HG02642 (cell line): ENCODE measurements around the gene MPST.

Experiments used
- ATAC-seq: cut with Tn5 transposase; IDR thresholded peaks from one replicate; pipeline ENCODE4 v1.9.1; 2021; ENCODE audit warnings: mild to moderate bottlenecking; ENCODE audit not compliant: unreplicated experiment, poor library complexity

MPST gene

DNA sequence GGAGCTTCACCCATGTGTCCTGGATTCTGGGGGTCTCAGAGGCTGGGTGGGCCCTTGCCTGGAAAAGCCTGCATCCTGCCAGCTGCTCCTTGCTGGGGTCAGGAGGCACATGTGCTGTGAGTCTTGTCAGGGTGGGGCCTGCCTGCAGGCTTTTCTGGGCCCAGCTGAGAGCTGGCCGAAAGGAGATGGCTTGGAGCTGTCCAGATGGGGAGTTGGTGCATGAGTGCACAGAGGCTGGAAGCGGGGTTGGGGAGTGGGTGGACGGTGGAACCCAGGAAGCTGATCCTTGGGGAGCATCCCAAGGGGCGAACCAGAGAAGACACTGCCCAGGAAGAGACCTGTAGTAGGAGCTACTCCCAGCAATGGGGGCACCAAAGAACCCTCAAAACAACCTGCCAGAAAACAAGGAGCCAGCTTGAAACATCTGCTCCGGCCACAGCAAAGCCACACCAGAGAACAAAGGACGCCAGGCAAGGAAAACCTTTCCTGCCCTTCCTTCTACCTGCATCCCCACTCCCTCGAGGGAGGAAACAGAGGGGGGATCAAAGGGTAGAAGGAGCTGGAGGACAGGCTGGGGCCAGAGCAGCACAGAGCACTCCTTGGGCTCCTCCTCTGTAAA lies 23.8 kb downstream of the MPST start:
- ATAC-seq: no peak

DNA sequence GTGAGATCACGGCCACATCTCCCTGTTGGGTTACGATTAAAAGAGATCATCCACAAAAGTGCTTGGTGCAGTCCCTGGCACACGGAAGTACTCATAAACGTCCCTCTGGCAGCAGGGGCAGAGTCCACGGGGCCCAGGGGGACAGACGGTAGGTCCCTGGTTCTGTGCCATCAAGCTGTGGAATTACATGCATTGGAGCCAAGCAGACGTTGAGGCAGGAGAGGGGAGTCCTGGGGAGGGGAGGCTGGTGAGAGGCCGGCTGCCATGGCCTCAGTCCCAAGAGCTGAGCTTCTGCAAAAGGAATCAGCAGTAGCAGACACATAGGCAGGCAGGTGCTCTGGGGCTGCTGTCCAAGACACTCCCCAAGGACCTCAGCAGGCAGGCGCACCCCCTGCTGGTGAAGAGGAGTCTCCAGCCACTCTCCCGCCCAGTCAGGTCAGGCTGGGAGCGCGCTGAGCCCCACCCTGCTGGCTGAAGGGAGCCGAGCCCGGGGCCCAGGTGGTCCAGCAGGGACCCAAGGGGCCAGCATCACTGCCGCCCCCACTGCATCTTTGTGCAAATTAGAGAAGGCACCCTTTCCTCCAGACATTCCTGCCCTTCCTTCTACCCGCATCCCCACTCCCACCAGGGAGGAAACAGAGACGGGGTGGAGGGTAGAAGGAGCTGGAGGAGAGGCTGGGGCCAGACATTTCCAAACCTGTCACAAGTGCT lies 24.4 kb downstream of the MPST start:
- ATAC-seq: peak; percentile 59

DNA sequence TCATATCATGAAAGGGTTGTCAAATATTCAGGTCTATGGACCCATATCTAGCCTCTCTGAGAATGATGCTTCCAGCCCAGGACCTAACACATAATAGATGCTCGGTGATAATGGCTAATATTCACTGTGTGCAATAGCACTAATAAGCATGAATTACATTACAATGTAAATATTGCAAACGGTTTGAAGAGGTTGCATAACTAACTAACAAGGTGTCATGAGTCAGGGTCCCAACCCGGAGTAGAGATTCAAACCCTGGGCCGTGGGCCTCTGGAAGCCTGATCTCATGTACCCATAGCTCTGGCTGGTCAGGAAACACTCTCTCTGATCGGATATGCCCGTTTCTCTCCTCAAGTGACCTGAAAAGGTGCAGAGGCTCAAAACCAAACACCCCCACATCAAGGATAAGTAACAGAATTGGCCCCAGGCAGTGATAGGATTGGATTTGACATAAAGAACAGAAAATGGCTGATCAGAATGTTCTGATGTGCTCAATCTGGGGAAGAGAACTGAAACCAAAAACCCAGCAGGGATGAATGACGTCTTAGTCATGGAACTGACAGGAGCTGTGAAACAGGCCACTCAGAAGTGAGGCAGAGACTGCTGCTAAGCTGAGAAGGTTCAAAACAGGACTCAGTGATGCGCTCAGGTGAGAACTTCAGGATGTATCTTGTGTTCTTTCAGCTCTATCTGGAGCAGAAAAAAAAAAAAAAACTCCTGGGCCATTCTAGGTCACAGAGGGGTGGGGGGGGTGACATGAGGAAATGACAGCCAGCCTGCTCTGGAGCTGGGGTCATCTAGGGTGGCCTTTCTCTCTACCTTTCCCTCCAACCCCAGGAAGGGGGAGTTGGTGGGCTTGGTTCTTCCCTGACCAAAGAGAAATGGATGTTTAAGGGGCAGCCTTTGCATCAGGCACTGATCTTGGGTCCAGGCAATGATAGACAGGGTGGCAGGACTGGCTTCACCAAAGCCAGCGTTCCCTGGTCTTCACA lies 25.4 kb downstream of the MPST start:
- no peak for ATAC-seq

DNA sequence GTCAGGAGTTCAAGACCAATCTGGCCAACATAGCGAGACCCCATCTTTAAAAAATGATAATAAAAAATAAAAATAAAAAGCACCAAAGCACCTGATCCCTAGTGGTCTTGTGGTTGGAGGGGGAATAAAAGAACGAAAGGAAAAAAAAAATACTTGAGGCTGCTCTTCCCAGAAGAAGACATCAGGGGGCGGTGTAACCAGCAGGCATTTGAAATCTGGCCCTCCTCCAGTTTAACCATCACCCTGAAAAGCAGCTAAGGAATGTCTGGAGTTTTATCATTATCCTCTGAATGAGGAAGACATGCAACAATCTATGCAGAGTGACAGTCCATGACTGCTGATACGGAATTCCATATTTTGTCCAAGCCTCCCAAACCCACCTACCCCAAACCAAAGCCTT lies 26.4 kb downstream of the MPST start:
- ATAC-seq: no peak

DNA sequence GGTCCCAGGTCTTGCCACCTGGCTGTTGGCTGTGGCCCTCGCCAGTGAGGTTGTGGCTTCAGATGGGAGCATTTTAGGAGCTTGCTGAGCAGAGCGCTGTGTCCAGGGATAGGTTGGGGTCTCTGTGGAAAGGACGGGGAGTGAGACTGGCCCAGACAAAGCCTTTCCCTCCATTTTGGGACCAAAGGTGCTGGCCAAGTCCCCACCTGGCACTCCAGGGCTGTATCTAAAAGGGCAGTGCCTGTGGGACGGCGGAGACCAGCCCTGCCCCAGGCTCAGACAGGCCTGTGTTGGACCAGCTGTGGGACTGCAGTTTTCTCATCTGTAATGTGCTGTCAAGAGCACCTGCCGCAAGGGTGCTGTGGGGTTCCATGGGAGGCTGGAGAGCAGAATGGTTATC lies 27.0 kb downstream of the MPST start:
- ATAC-seq: no peak

DNA sequence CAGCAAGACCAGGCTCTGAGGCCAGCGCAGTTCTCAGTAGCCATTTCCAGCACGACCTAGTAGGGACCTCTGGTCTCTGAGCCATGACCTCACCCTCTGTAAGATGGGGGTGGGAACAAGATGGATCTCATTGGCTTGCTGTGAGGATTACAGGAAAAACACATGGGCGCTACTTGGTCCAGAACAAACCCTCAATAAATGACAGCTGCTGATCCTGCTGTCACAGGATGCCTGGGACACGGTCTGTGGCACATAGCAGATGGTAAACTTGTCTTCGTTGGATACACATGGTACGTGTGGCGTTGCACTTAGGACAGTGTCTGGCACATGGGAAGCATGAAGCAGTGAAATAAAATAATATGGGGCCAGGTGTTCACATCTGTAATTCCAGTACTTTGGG lies 27.5 kb downstream of the MPST start:
- no peak for ATAC-seq

DNA sequence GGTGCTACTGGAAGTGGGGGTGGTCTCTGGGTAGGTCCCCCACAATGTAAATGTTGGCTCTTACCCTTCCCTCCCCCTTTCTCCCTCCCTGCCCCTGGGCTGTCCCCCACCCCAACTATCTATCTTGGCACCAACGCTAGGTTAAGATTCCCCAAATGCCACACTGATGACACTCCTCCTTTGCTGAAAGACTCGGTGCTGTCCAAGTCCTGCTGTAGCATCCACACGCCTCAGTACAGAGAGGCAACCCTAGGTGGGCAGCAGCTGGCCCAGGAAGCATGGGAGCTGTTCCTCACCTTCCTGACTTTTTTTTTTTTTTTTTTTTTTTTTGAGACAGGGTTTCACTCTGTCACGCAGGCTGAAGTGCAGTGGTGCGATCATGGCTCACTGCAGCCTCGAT lies 28.6 kb downstream of the MPST start:
- no peak for ATAC-seq

DNA sequence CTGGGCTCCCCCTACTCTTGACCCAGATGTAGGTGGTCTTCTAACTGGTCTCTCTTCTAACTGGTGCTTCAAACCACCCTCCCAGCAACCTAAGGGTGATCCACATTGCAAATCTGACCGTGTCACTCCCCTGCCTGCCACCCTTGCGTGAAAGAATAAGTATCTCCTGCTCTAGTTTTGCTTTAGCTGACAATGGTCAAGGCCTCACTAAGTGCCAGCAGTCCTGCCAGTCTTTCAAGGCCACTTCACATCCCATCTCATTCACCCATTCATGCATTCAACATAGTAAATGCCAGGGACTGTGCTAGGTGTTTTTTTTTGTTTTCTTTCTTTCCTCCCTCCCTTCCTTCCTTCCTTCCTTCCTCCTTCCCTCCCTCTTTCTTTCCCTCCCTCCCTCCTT lies 29.7 kb downstream of the MPST start:
- ATAC-seq: no peak

DNA sequence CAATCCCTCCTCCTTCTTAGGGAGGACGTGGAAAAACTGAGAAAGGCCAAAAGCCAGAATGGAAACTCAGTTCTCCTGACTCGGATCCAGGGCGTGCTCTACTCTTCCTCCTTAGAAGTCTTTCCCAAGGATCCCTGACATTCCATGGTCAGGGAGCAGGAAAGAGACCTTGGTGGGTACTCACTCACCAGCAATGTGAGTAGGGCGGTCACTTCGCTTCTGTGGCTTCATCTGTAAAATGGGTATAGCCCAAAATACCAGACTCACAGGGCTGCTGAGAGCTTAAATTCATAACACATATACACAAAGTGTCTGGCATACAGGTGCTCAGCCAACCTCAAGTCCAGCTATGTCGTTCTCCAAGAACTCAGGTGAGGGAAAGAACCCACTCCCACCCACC lies 31.4 kb downstream of the MPST start:
- ATAC-seq: no peak

DNA sequence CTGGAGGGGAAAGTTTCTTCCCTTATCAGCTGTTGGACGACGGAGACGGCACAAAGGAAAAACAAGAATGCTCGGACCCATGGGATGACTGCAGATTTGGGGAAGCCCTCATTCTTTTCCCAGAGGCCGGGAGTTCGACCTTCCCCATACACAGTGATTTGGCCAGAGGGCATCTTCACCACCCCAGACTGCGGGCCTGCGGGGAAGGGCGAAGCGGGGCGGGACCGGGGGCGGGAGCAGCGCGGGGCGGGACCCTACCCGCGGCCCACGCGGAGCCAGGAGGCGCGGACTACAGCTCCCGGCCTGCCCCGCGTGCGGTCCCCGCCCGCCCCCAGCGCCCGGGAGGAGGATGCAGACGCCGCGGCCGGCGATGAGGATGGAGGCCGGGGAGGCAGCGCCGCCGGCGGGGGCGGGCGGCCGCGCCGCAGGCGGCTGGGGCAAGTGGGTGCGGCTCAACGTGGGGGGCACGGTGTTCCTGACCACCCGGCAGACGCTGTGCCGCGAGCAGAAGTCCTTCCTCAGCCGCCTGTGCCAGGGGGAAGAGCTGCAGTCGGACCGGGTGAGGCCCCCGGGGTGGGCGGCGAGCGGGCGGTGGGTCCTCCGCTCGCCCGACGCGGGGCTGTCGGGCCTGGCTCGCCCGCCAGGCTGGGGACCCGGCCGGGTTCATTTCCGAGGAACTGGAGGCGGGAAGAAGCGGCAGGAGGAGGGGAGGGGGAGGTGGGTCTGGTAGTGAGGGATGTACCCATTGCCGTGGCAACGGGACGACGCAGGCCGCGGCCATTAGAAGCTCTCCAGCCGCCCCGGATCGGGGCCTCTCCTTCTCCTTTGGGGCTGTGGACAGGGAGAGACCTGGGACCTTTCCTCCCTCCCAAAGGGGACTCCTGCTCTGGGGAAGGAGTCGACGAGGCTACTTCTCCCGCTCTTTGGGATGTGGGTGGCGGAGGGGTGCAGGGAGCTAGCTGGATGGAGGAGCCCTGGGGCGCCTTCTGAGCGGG lies 32.1 kb downstream of the MPST start, which contains the start of gene KCTD17:
TSS of gene KCTD17 (plus strand) at position 352 of the 995 bp plus-strand sequence. CDS start at position 371, 19 bp downstream.
- ATAC-seq: peak; percentile 76

DNA sequence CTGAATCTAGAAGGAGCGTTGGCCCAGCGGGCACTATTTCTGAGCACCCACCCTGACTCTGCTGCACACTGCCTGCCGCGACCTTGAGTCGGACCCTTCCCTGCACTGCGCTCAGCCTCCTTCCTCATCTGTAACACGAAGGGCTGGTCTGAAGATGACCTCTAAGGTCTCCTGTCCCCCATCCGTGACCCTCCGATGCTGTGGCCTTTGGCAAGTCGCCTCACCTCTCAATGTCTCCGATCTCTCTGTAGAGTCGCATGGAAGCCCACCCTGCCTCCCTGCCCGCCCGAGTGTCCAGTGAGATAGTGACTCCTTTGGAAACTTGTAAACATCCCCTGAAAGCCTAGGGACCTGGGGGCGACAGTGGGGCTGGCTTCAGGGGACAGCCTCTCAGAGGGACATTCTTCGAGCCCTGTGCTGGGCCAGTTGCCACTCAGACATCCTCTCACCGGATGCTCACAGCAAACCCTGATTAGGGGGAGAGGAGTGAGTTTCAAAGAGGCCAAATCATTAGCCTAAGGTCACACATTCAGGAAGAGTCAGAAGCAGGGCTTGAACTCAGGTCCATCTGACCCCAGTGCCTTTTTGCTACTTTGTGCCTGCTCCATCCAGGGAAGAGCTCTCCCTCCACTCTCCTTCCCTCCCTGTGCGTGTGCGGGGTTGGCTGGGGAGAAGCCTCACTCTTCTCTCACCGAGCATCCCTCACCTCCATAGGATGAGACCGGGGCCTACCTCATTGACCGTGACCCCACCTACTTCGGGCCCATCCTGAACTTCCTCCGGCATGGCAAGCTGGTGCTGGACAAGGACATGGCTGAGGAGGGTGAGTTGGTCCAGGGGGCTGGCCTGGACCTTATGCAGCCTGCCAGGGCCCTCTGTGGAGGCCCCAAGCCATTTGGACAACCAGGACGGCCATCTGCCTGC lies 33.1 kb downstream of the MPST start:
- ATAC-seq: no peak

DNA sequence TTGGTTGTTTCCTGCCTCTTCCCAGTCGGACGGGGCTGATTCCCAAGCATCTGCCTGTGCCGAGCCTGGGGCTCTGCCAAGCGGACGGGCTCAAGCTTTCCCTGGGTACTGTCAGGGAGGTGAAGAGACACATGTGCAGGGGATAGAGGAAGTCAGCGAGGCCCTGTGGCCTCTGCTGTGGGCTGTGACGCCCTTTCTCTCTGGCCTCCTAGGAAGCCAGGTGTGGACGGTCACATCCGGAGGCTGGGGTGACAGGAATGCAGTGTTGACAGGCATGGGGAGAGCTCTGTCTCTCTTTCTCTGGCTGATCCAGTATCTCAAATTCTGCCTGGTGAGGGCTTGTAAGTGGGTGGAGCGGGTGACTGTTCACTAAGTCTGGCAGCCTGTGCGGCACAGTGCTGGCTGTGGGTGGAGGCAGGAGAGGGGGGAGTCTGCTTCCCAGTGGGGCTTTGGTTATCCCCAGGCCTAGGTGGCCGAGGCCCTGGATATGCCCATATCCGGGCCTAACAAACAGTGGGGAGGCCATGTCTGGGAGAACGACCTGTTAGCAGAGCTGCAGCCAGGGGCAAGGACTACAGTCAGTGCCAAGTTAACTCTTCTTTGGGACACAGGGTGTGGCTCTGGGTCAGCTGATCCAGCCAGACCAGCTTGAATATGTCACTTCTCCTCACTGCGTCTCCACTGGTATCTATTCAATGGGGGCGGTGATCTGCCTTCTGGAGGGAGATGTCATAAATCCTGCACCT lies 33.9 kb downstream of the MPST start:
- no peak for ATAC-seq

DNA sequence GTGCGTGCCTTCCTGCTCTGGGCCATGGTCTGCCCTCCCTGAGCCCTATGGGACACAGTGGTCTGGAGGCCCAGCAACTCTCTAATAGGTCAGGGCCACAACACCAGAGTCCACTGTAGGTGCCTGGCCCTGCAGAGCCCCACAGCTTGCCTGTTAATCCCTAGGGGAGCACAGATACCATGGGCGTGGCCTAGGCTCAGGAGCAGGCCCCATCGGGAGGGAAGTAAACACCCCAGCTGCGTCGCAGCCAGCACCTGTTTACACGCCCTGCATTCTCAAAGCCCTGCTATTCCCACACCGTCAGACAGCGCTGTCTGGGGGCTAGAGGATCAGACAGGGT lies 34.5 kb downstream of the MPST start:
- ATAC-seq: no peak

DNA sequence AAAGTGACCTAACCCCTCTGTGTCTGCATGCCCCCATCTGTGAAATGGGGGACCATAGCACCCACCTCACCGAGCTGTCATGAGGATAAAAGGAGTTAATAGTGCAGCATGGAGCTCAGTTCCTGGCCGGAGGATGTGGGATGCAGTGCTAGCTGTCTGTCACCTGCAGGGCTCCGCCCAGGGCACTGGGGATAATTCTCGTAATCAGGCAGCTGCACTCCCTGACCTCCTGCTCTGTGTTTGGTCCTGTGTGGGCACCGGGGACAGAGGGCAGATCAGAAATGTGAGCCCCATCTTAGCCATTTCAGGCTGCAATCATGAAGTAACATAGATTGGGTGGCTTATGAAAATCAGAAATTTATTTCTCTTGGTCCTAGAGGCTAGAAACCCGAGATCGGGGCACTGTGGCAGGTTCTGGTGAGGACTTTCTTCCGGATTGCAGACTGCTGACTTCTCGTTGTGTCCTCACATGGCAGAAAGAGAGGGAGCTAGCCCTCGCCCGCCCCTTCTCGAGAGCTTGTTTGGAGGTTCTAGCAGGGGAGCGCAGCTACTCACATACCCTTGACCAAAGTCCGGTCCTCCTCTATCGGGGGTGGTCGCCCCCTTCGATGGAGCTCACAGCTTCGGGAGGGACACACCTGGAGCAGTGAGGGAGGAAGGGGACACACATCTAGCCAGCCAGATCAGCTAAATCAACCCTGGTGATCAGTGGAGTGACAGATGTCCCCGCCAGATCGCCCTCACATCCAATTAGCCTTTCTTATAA lies 35.2 kb downstream of the MPST start:
- no peak for ATAC-seq

DNA sequence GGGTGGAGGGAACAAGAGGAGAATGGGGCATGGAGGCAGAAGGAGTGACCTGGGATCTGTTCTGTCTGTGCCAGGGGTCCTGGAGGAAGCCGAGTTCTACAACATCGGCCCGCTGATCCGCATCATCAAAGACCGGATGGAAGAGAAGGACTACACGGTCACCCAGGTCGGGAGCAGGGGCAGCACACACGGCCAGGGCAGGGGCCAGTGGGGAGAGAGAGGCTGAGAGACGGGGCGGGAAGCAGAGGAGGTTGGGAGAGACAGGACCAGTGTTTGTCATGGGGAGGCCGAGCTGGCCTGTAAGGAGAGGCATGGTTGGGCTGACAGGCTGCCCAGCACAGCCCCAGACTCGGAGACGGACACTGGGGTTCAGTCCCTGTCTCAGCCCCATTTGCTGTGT lies 36.7 kb downstream of the MPST start:
- no peak for ATAC-seq

DNA sequence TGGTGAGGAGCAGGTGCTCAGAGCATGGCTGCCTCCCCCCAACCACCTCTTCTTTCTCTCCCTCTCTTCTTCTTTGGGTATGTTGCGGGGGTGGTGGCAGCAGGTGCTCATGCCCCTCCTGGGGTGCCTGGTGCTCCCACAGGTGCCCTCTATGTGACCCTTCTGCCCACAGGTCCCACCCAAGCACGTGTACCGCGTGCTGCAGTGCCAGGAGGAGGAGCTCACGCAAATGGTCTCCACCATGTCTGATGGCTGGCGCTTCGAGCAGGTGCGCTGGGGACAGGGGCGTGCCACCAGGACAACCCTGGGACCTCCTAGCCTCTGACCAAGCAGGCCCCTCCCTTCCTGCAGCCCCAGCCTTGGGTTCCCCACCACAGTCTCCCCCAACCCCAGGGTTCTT lies 37.7 kb downstream of the MPST start:
- ATAC-seq: no peak

DNA sequence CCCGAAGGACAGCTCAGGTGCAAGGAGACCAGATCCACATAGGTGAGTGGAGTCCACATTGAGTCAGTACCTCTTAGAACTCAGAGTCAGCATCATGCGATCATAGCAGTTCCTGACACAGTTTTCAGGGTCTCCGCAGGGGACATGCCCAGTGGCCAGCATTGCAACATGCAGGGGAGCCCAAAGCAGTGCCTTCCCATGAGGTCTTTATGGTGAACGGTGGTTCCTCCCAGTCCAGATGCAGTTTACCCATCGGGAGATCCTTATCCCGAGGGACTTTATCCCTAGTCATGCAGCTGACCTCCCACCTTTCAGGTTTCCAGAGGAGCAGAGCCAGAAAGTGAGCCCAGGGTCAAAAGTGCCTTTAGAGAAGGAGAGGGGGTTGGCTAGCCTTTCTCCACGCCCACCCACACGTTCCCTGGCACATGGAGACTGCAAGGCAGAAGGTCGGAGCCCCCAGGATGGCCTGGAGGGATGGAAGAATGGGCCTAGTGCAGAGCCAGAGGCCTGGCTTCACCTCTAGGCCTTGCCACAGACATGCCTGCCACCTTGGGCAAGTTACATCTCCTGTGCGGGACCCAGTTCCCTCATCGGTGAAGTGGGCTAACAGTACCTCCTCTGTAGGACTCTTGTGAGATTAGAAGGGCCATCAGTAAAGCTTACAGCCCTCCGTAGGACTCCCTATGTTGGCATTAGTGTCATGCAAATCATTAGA lies 38.4 kb downstream of the MPST start:
- no peak for ATAC-seq
